Endodermal cell (in vitro differentiated cells): ENCODE results near the gene PHETA1. TPM values are rescaled to one million over a fixed set of nuclear protein-coding genes. Genes with fewer than 3 reads are reported as not detected.

Source experiments
- DNase-seq: peaks from one replicate; pipeline ENCODE4 v3.0.0-alpha.2; 2017
- H3K27ac ChIP-seq: 2 replicates; pipeline ENCODE4 v1.5.1; 2013; ENCODE audit warnings: mild to moderate bottlenecking, low read depth, low read length, moderate library complexity
- H3K27me3 ChIP-seq: 2 replicates; pipeline ENCODE4 v1.6.1; 2013; ENCODE audit warnings: mild to moderate bottlenecking, low read length, moderate library complexity; ENCODE audit not compliant: insufficient read depth, control insufficient read depth, poor library complexity, severe bottlenecking
- H3K36me3 ChIP-seq: 2 replicates; pipeline ENCODE4 v1.7.0; 2013; ENCODE audit warnings: mild to moderate bottlenecking, low read length, moderate library complexity; ENCODE audit not compliant: control insufficient read depth, insufficient read depth
- H3K4me1 ChIP-seq: one replicate; pipeline ENCODE4 v1.7.0; 2013; ENCODE audit warnings: low read length; ENCODE audit not compliant: control insufficient read depth, insufficient read depth
- H3K4me3 ChIP-seq: 2 replicates; pipeline ENCODE4 v1.5.1; 2013; ENCODE audit warnings: mild to moderate bottlenecking, low read length, moderate library complexity
- H3K9ac ChIP-seq: 2 replicates; pipeline ENCODE4 v1.6.1; 2013; ENCODE audit warnings: mild to moderate bottlenecking, low read length, moderate library complexity; ENCODE audit not compliant: poor library complexity, severe bottlenecking; ENCODE audit errors: extremely low read depth
- H3K9me3 ChIP-seq: 2 replicates; pipeline ENCODE4 v1.6.1; 2013; ENCODE audit warnings: mild to moderate bottlenecking, low read length, moderate library complexity; ENCODE audit not compliant: control insufficient read depth
- H3K27ac Mint-ChIP-seq: 2 replicates; pipeline ENCODE4 v1.8.0; 2020; ENCODE audit warnings: mixed read lengths
- H3K27me3 Mint-ChIP-seq: 2 replicates; pipeline ENCODE4 v1.8.0; 2021; ENCODE audit warnings: mild to moderate bottlenecking, mixed read lengths; ENCODE audit not compliant: insufficient read depth
- H3K36me3 Mint-ChIP-seq: 2 replicates; pipeline ENCODE4 v1.8.0; 2020; ENCODE audit warnings: low read depth, mixed read lengths
- H3K4me1 Mint-ChIP-seq: 2 replicates; pipeline ENCODE4 v1.8.0; 2020; ENCODE audit warnings: mixed read lengths
- H3K4me3 Mint-ChIP-seq: 2 replicates; pipeline ENCODE4 v1.8.0; 2020; ENCODE audit warnings: mild to moderate bottlenecking, moderate library complexity, mixed read lengths
- H3K9me3 Mint-ChIP-seq: 2 replicates; pipeline ENCODE4 v1.8.0; 2020; ENCODE audit warnings: mild to moderate bottlenecking, mixed read lengths
- WGBS, 2 experiments: methylation state at CpG; one replicate each; pipeline versions ENCODE4 v1.1.5 to v1.1.7; 2013; ENCODE audit warnings: missing lambda C conversion rate in 2 of 2, mixed read lengths in 1 of 2; ENCODE audit not compliant: insufficient coverage in 1 of 2, insufficient read length in 1 of 2; 5-methylcytosine and 5-hydroxymethylcytosine counted together
- total RNA-seq, 2 donors: library from RNA; stranded (reverse); fragmentation: NEBNext Ultra II Directional in 1 of 2; extraction: Animal tissue kit (Norgen Biotek cat#: 25700) in 1 of 2; gene quantifications; 2 replicates in 1 of 2; 3 replicates in 1 of 2; pipeline ENCODE4 v1.2.1, GENCODE V29; 2021
- TF ChIP-seq, protein P1 (sequence below): fragments of 200-600 bp; sonication (generic); conservative IDR thresholded peaks from 2 replicates; pipeline ENCODE4 v1.5.0; 2021; ENCODE audit warnings: antibody characterized with exemption, mild to moderate bottlenecking

PHETA1 gene
- total RNA-seq, 2 donors from 2014 or later, result 15.0 to 19.2 TPM

DNA sequence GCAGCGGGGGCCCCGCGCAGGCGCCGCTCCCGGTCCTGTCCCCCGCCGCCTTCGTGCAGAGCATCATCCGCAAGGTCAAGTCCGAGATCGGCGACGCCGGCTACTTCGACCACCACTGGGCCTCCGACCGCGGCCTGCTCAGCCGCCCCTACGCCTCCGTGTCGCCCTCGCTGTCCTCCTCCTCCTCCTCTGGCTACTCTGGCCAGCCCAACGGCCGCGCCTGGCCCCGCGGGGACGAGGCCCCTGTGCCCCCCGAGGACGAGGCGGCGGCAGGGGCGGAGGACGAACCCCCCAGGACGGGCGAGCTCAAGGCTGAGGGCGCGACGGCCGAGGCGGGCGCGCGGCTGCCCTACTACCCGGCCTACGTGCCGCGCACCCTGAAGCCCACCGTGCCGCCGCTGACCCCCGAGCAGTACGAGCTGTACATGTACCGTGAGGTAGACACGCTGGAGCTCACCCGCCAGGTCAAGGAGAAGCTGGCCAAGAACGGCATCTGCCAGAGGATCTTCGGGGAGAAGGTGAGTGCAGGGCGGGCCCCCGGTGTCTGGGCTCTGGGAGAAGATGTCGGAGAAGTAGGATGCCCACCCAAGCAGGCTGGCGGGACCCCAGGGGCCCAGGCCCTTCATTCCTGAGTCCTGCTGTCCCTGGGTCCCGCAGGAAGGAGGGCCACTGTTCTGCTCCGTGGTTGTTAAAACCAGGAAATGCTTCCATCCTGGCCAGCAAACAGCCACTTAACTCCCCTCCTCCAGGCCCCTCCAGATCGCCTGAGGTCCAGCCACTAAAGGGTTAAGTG is 48.4 kb downstream of the PHETA1 start:
- Mint-ChIP-seq H3K27ac (no peak overlapping the region), H3K4me3 (no peak overlapping the region), H3K4me1 (no peaks in the 10 kb centered on the region), H3K27me3 (no peaks in the 10 kb centered on the region), H3K9me3 (peaks cover 2% of the 10 kb centered on the region), H3K36me3 (peaks cover 20% of the 10 kb centered on the region)
- peaks cover 5% of the 10 kb centered on the region for H3K9me3 ChIP-seq
- 91 to 95% methylated on average over 28 to 67 of the region's 67 CpGs for WGBS, 2 experiments
- TF ChIP-seq, protein P1, sequence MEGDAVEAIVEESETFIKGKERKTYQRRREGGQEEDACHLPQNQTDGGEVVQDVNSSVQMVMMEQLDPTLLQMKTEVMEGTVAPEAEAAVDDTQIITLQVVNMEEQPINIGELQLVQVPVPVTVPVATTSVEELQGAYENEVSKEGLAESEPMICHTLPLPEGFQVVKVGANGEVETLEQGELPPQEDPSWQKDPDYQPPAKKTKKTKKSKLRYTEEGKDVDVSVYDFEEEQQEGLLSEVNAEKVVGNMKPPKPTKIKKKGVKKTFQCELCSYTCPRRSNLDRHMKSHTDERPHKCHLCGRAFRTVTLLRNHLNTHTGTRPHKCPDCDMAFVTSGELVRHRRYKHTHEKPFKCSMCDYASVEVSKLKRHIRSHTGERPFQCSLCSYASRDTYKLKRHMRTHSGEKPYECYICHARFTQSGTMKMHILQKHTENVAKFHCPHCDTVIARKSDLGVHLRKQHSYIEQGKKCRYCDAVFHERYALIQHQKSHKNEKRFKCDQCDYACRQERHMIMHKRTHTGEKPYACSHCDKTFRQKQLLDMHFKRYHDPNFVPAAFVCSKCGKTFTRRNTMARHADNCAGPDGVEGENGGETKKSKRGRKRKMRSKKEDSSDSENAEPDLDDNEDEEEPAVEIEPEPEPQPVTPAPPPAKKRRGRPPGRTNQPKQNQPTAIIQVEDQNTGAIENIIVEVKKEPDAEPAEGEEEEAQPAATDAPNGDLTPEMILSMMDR, result no peak
- no peak overlapping the region for H3K4me3 ChIP-seq
- H3K27ac ChIP-seq, result no peak overlapping the region
- no peaks in the 10 kb centered on the region for H3K4me1 ChIP-seq
- peaks cover 5% of the 10 kb centered on the region for H3K36me3 ChIP-seq
- no peaks in the 10 kb centered on the region for H3K27me3 ChIP-seq
- no peak for DNase-seq
- no peak overlapping the region for H3K9ac ChIP-seq

DNA sequence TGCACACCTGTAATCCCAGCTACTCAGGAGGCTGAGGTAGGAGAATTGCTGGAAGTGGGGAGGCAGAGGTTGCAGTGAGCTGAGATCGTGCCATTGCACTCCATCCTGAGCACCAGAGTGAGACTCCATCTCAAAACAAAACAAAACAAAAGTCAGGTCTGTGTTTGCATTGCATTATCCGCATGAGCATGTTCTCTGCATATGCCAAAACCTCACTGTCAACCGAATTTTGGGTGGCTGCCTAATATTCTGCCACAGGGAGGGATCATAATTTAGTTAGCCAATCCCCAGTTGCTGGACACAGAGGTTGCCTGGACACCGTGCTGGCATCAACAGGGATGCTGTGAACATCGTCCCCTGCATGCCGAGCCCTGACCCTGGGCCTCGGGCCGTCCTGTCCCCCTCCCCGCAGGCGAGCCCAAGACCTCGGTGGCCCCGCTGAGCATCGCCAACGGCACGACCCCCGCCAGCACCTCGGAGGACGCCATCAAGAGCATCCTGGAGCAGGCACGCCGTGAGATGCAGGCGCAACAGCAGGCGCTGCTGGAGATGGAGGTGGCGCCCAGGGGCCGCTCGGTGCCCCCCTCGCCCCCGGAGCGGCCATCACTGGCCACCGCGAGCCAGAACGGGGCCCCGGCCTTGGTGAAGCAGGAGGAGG is 49.2 kb downstream of the PHETA1 start:
- Mint-ChIP-seq H3K4me1 (no peaks in the 10 kb centered on the region), H3K9me3 (no peaks in the 10 kb centered on the region), H3K27ac (no peak overlapping the region), H3K4me3 (no peak overlapping the region), H3K27me3 (no peaks in the 10 kb centered on the region), H3K36me3 (peaks cover 20% of the 10 kb centered on the region)
- Histone ChIP-seq H3K27me3 (no peaks in the 10 kb centered on the region), H3K27ac (no peak overlapping the region), H3K9me3 (no peaks in the 10 kb centered on the region), H3K9ac (no peak overlapping the region), H3K36me3 (no peaks in the 10 kb centered on the region), H3K4me3 (no peak overlapping the region), H3K4me1 (no peaks in the 10 kb centered on the region)
- TF ChIP-seq, protein P1, result no peak
- DNase-seq, result no peak
- WGBS, 2 experiments, result 96% methylated on average over 26 to 32 of the region's 32 CpGs

DNA sequence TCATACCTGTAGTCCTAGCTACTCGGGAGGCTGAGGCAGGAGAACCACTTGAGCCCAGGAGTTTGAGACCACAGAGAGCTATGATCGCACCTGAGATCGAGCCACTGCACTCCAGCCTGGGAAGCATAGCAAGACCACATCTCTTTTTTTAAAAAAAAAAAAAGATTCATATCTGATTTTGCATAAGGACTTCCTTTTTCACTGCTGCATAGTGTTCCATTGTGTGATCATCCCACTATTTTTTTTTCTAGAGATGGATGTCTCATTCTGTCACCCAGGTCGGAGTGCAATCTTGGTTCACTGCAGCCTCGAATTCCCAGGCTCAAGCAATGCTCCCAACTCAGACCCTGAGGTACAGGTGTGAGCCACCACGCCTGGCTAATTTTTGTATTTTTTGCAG is 50.4 kb downstream of the PHETA1 start:
- no peaks in the 10 kb centered on the region for H3K36me3 ChIP-seq
- H3K27ac Mint-ChIP-seq, result no peak overlapping the region
- DNase-seq, result no peak
- no peaks in the 10 kb centered on the region for H3K27me3 ChIP-seq
- no peak overlapping the region for H3K4me3 Mint-ChIP-seq
- H3K27ac ChIP-seq, result no peak overlapping the region
- peaks cover 1% of the 10 kb centered on the region for H3K4me1 Mint-ChIP-seq
- H3K4me3 ChIP-seq, result no peak overlapping the region
- TF ChIP-seq, protein P1, result no peak
- no peaks in the 10 kb centered on the region for H3K27me3 Mint-ChIP-seq
- 83 to 92% methylated on average over 6 of the region's 6 CpGs for WGBS, 2 experiments
- H3K9ac ChIP-seq, result no peak overlapping the region
- no peaks in the 10 kb centered on the region for H3K9me3 ChIP-seq
- H3K4me1 ChIP-seq, result no peaks in the 10 kb centered on the region
- no peaks in the 10 kb centered on the region for H3K9me3 Mint-ChIP-seq
- peaks cover 18% of the 10 kb centered on the region for H3K36me3 Mint-ChIP-seq
